Panc1 (cell line): ENCODE results near the gene GRID1. TPM values are rescaled to one million over a fixed set of nuclear protein-coding genes. Genes with fewer than 3 reads are reported as not detected.

Source experiments
- ATAC-seq: fragments of 200-7000 bp; cut with Tn5 transposase; 2 replicates; pipeline ENCODE4 v1.9.1; 2020; ENCODE audit warnings: mild to moderate bottlenecking, moderate library complexity
- BruUV-seq: library from RNA; stranded (reverse); fragments of 400-500 nt; replicated peaks from 2 replicates; lab custom pipeline; 2021; lab: Mats Ljungman, UMichigan
- CTCF ChIA-PET: fragments of 300-600 bp; sonication (Branson Sonifier 250); formaldehyde crosslinking; loops from one replicate; lab custom pipeline; 2022; ENCODE audit warnings: antibody characterized with exemption; lab: Charles Lee
- POLR2A ChIA-PET: fragments of 300-600 bp; sonication (Branson Sonifier 250); formaldehyde crosslinking; loops from one replicate; lab custom pipeline; 2022; ENCODE audit warnings: antibody characterized with exemption; lab: Charles Lee
- DNase-seq: peaks from one replicate; pipeline ENCODE4 v3.0.0-alpha.2; 2010; ENCODE audit warnings: low read depth, low spot score
- H3K27ac ChIP-seq: 2 replicates; pipeline ENCODE4 v1.5.1; 2011; ENCODE audit warnings: mild to moderate bottlenecking, low read length, inconsistent platforms
- H3K27me3 ChIP-seq: fragments of 200-500 bp; sonication (Bioruptor generic); 2 replicates; pipeline ENCODE4 v1.6.0; 2014; ENCODE audit warnings: low read length, inconsistent platforms; ENCODE audit not compliant: control insufficient read depth, insufficient read depth
- H3K36me3 ChIP-seq: fragments of 200-500 bp; sonication (Bioruptor generic); 2 replicates; pipeline ENCODE4 v1.5.1; 2014; ENCODE audit warnings: inconsistent platforms, mild to moderate bottlenecking, low read length, moderate library complexity; ENCODE audit not compliant: control insufficient read depth, insufficient read depth
- H3K4me1 ChIP-seq: 2 replicates; pipeline ENCODE4 v1.5.1; 2011; ENCODE audit warnings: inconsistent platforms, mild to moderate bottlenecking, low read length, moderate library complexity; ENCODE audit not compliant: control insufficient read depth, insufficient read depth
- H3K4me3 ChIP-seq, 2 experiments: 2 replicates each; pipeline ENCODE4 v1.5.1; 2011 to 2012; ENCODE audit warnings: low read depth in 2 of 2, low read length in 2 of 2, mild to moderate bottlenecking in 2 of 2, inconsistent platforms in 1 of 2, moderate library complexity in 1 of 2
- H3K9me3 ChIP-seq: fragments of 200-500 bp; sonication (Bioruptor generic); 2 replicates; pipeline ENCODE4 v1.5.1; 2014; ENCODE audit warnings: low read depth, mild to moderate bottlenecking, inconsistent platforms, low read length, moderate library complexity; ENCODE audit not compliant: control insufficient read depth, insufficient read depth
- POLR2AphosphoS5 ChIP-seq: IDR thresholded peaks from 2 replicates; pipeline ENCODE4 v1.6.1; 2012; ENCODE audit warnings: mild to moderate bottlenecking, low read depth, low read length, moderate library complexity
- REST ChIP-seq, 2 experiments: IDR thresholded peaks; 2 replicates each; pipeline ENCODE4 v1.6.1; 2011 to 2012; ENCODE audit warnings: low read depth in 2 of 2, control low read depth in 1 of 2, low read length in 1 of 2, mild to moderate bottlenecking in 1 of 2, moderate library complexity in 1 of 2; ENCODE audit not compliant: insufficient read depth in 1 of 2
- SIN3A ChIP-seq: IDR thresholded peaks from 2 replicates; pipeline ENCODE4 v1.6.1; 2012; ENCODE audit warnings: low read depth, mild to moderate bottlenecking, low read length, moderate library complexity, borderline replicate concordance; ENCODE audit not compliant: insufficient read depth
- TCF7L2 ChIP-seq: IDR thresholded peaks from 2 replicates; pipeline ENCODE4 v1.6.1; 2011; ENCODE audit warnings: mild to moderate bottlenecking, low read depth, low read length, inconsistent platforms
- in situ Hi-C: cut with HindIII; loops from 2 replicates; pipeline ENCODE4 v1.10.0; 2016; ENCODE audit warnings: low sequenced_read_pairs, low pct_unique_long_range_greater_than_20kb
- intact Hi-C: fragments of 100-400 bp; cut with micrococcal nuclease; formaldehyde crosslinking; loops from one replicate; pipeline ENCODE4 v1.10.0; 2022; ENCODE audit not compliant: unreplicated experiment
- total RNA-seq: library from RNA; stranded (reverse); gene quantifications from one replicate; pipeline ENCODE4 v1.2.1, GENCODE V29; 2021; ENCODE audit not compliant: unreplicated experiment
- TF ChIP-seq, protein P1 (sequence below): fragments of 450-650 bp; IDR thresholded peaks from 2 replicates; pipeline ENCODE4 v1.5.1; 2017; ENCODE audit warnings: mild to moderate bottlenecking

The GRID1 gene
- total RNA-seq, 1 experiment from 2014 or later: 2.3 TPM

GRCh38 chr10:86399514-86399878, 32.9 kb upstream of the GRID1 start:
- TF ChIP-seq, protein P1, sequence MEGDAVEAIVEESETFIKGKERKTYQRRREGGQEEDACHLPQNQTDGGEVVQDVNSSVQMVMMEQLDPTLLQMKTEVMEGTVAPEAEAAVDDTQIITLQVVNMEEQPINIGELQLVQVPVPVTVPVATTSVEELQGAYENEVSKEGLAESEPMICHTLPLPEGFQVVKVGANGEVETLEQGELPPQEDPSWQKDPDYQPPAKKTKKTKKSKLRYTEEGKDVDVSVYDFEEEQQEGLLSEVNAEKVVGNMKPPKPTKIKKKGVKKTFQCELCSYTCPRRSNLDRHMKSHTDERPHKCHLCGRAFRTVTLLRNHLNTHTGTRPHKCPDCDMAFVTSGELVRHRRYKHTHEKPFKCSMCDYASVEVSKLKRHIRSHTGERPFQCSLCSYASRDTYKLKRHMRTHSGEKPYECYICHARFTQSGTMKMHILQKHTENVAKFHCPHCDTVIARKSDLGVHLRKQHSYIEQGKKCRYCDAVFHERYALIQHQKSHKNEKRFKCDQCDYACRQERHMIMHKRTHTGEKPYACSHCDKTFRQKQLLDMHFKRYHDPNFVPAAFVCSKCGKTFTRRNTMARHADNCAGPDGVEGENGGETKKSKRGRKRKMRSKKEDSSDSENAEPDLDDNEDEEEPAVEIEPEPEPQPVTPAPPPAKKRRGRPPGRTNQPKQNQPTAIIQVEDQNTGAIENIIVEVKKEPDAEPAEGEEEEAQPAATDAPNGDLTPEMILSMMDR: no peak
- no peak for TF ChIP-seq POLR2AphosphoS5
- TF ChIP-seq SIN3A: no peak
- no peak for TF ChIP-seq REST (IDR thresholded peaks at IDR 0.05; ENCODE audit: insufficient read depth in 1 of 2, low read depth in 2 of 2, low read length in 1 of 2)
- TF ChIP-seq TCF7L2: no peak
- ChIA-PET CTCF (interaction anchor here (0.8 to 1.2 kb wide), 3 partner anchors 46 to 186 kb away, joined by 3 to 8 read pairs (median 7); no protein-coding TSS in a partner anchor), POLR2A (interaction anchor here (0.6 kb wide), 1 partner anchor 90 kb away, joined by 8 read pairs; no protein-coding TSS in a partner anchor)
- Histone ChIP-seq H3K36me3 (no peaks in the 10 kb centered on the region), H3K4me3 (peak overlapping the region; percentile 77 to 80), H3K27ac (peak overlapping the region; percentile 78), H3K4me1 (peaks cover 25% of the 10 kb centered on the region), H3K9me3 (no peaks in the 10 kb centered on the region), H3K27me3 (no peaks in the 10 kb centered on the region)
- in situ Hi-C loops (no loop called here), intact Hi-C loops (loop anchor here (1.0 kb wide), 1 partner anchor 186 kb away; no protein-coding TSS in a partner anchor)
- ATAC-seq (no peak), DNase-seq (no peak)
- BruUV-seq: no TSS peak

DNA sequence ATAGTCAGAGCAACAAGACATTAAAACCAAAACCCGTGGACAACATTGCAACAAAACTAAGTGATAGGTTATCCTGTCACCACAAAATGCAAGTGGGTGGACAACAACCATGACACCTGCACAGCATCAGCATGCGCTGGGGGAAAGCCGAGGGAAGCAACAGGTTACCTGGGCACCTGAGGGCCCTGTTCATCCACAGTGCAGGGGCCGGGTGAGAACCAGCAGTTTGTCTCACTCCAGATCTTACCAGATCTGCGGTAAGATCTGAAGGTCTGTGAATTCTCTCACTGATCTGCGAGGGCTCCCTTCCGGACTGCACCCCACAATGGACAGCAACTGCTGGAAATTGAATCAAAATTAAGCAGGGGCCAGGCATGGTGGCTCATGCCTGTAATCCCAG, 30.5 kb upstream of the GRID1 start:
- no peak overlapping the region for H3K27ac ChIP-seq
- BruUV-seq: no TSS peak
- intact Hi-C loops (no loop called here), in situ Hi-C loops (no loop called here)
- TF ChIP-seq REST (IDR thresholded peaks at IDR 0.05; ENCODE audit: insufficient read depth in 1 of 2, low read depth in 2 of 2, low read length in 1 of 2): no peak
- TF ChIP-seq, protein P1: no peak
- no peak for TF ChIP-seq SIN3A
- TF ChIP-seq TCF7L2: no peak
- no peak for TF ChIP-seq POLR2AphosphoS5
- DNase-seq: no peak
- ATAC-seq: no peak
- H3K4me3 ChIP-seq: no peak overlapping the region
- POLR2A ChIA-PET: no interaction called here
- no peaks in the 10 kb centered on the region for H3K36me3 ChIP-seq
- CTCF ChIA-PET: no interaction called here
- H3K4me1 ChIP-seq: peaks cover 14% of the 10 kb centered on the region
- H3K27me3 ChIP-seq: no peaks in the 10 kb centered on the region
- H3K9me3 ChIP-seq: no peaks in the 10 kb centered on the region
